C4-2B (cell line): ENCODE results near the gene KLHL15.

Experiments
- CTCF ChIP-seq: fragments of 450-650 bp; conservative IDR thresholded peaks from 2 replicates; pipeline ENCODE4 v1.5.1; 2017; ENCODE audit warnings: mild to moderate bottlenecking
- ZFX ChIP-seq: fragments of 450-650 bp; IDR thresholded peaks from 2 replicates; pipeline ENCODE4 v1.6.1; 2017

GRCh38 chrX:24054182-24055042, 27.4 kb upstream of the KLHL15 start, which contains the start of gene EIF2S3:
- TF ChIP-seq CTCF (peak; percentile 85), ZFX (no peak)
